Thoracic aorta (tissue), 2 donors: ENCODE results near the gene CLRN1. TPM values are rescaled to one million over a fixed set of nuclear protein-coding genes. Genes with fewer than 3 reads are reported as not detected.

Source experiments
- ATAC-seq: fragments of 150-250 bp; one replicate; pipeline ENCODE4 v1.8.0; 2017; ENCODE audit warnings: low read depth; ENCODE audit not compliant: insufficient number of reproducible peaks, low FRiP score
- DNase-seq: peaks from one replicate; pipeline ENCODE4 v3.0.0-alpha.2; 2020; ENCODE audit warnings: low spot score
- H3K27ac ChIP-seq, 2 donors: fragments of 200-600 bp; sonication (generic); 1 replicate in 1 of 2; 2 replicates in 1 of 2; pipeline ENCODE4 v1.5.1; 2016; ENCODE audit warnings: mild to moderate bottlenecking in 2 of 2, moderate library complexity in 2 of 2
- H3K27me3 ChIP-seq: fragments of 200-600 bp; sonication (generic); replicated peaks from 2 replicates; pipeline ENCODE4 v1.6.0; 2016; ENCODE audit warnings: mild to moderate bottlenecking; ENCODE audit not compliant: insufficient read depth
- H3K36me3 ChIP-seq: fragments of 200-600 bp; sonication (generic); one replicate; pipeline ENCODE4 v1.5.1; 2016
- H3K4me1 ChIP-seq, 2 donors: fragments of 200-600 bp; sonication (generic); 1 replicate in 1 of 2; 2 replicates in 1 of 2; pipeline versions ENCODE4 v1.5.1 to v1.6.0; 2016; ENCODE audit warnings: low read depth in 2 of 2, mild to moderate bottlenecking in 1 of 2; ENCODE audit not compliant: control insufficient read depth in 1 of 2
- H3K4me3 ChIP-seq: fragments of 200-600 bp; sonication (generic); 2 replicates; pipeline ENCODE4 v1.5.1; 2016; ENCODE audit warnings: mild to moderate bottlenecking
- H3K9me3 ChIP-seq: fragments of 200-600 bp; sonication (generic); 2 replicates; pipeline ENCODE4 v1.5.1; 2016
- total RNA-seq, 2 donors: library from RNA; depleted of rRNA; stranded (reverse); fragments of >200 nt; gene quantifications; one replicate each; pipeline versions ENCODE4 v1.1.0 to v1.2.3, GENCODE V29; 2016
- TF ChIP-seq, protein P1 (sequence below): fragments of 200-600 bp; sonication (generic); IDR thresholded peaks from one replicate; pipeline ENCODE4 v1.5.1; 2019; ENCODE audit warnings: antibody characterized with exemption

The CLRN1 gene, protein sequence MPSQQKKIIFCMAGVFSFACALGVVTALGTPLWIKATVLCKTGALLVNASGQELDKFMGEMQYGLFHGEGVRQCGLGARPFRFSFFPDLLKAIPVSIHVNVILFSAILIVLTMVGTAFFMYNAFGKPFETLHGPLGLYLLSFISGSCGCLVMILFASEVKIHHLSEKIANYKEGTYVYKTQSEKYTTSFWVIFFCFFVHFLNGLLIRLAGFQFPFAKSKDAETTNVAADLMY
- total RNA-seq, result not detected

DNA sequence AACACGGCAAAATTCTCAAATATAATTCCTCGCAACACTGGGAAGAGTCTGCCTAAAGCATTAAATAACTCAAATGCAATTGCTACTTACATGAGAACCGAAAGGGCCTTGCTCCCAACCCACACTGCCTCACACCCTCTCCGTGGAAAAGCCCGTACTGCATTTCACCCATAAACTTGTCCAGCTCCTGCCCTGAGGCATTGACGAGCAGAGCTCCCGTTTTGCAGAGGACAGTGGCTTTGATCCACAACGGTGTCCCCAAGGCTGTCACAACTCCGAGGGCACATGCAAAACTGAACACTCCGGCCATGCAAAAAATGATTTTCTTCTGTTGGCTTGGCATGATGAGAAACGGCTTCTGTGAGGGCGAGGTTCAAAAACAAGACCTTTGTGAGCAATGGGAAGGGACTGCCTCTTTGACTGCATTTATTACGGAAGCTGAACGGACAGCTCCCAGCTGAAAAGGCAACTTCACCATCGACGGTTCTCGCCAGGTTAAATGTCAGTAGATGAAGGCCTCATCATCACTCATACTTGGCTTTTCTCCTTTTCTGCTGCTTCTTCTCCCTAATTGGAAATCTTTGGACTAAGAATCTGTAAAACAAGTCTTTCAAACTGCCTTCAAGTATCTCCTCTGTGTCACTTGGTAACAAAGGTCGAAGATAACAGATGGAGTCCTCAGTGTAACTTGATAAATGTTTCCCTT lies at the start of gene CLRN1:
TSS of gene CLRN1 (minus strand) at position 362 of the 706 bp plus-strand sequence. CDS start at position 343, 19 bp downstream.
- DNase-seq, result no peak
- TF ChIP-seq, protein P1, sequence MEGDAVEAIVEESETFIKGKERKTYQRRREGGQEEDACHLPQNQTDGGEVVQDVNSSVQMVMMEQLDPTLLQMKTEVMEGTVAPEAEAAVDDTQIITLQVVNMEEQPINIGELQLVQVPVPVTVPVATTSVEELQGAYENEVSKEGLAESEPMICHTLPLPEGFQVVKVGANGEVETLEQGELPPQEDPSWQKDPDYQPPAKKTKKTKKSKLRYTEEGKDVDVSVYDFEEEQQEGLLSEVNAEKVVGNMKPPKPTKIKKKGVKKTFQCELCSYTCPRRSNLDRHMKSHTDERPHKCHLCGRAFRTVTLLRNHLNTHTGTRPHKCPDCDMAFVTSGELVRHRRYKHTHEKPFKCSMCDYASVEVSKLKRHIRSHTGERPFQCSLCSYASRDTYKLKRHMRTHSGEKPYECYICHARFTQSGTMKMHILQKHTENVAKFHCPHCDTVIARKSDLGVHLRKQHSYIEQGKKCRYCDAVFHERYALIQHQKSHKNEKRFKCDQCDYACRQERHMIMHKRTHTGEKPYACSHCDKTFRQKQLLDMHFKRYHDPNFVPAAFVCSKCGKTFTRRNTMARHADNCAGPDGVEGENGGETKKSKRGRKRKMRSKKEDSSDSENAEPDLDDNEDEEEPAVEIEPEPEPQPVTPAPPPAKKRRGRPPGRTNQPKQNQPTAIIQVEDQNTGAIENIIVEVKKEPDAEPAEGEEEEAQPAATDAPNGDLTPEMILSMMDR, result no peak
- Histone ChIP-seq H3K4me1 (no peaks in the 10 kb centered on the region), H3K36me3 (no peaks in the 10 kb centered on the region), H3K9me3 (no peaks in the 10 kb centered on the region), H3K27me3 (no peaks in the 10 kb centered on the region), H3K27ac (no peak within 1 kb of the TSS), H3K4me3 (no peak within 1 kb of the TSS)
- no peak for ATAC-seq

DNA sequence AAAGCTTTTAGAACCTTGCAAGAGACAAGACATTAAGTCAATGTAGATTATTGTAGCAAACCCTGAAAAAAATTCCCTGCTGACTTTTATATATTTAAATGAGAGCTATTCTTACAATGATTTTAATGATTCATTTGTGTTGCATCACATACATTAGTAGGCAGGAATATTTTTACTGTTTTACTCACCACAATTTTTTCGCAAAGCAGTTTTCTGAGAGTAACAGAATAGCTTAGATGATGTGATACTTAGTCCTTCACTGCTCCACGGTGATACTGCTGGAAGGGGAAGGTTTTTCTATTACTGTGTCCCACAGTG lies 43.9 kb upstream of the CLRN1 start:
- no peak for ATAC-seq
- DNase-seq, result no peak
- H3K27ac ChIP-seq, result no peak overlapping the region
- H3K36me3 ChIP-seq, result no peaks in the 10 kb centered on the region
- no peaks in the 10 kb centered on the region for H3K9me3 ChIP-seq
- H3K27me3 ChIP-seq, result no peaks in the 10 kb centered on the region
- TF ChIP-seq, protein P1, result no peak
- H3K4me1 ChIP-seq, result no peaks in the 10 kb centered on the region
- no peak overlapping the region for H3K4me3 ChIP-seq

DNA sequence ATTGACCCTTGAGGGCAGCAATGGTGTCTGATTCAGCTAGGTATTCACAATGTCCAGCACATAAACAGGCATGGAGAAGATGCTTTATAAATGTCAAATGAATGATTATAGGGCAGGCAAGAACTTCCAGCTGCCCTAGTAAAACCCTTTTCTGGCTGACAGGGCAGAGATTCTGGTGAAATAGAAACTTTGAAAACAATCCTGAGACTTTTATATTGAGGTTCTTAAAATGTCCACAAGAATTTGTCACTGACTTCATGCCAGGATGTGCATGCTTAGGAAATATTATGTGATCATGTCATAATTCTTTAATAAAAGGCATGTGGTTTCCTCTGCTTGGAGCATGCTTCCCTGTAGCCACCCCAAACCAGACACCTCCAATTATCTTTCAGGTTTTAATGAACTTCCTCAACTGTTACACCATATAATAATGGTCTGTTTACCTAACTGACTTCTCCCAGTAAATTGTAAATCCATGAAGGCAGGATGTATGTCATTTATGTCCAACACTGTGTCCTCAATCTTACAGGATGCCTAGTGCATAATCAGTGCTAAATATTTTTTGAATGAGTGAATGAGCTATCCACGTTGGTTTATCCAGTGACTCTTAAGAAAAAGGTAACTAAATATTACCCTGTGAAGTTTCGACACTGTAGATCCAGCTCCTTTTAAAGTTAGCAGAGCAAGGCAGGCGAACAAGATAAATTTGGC lies 43.4 kb upstream of the CLRN1 start:
- Histone ChIP-seq H3K36me3 (no peaks in the 10 kb centered on the region), H3K4me1 (no peaks in the 10 kb centered on the region), H3K27ac (no peak overlapping the region), H3K4me3 (no peak overlapping the region), H3K27me3 (no peaks in the 10 kb centered on the region), H3K9me3 (no peaks in the 10 kb centered on the region)
- ATAC-seq (no peak), DNase-seq (no peak)
- TF ChIP-seq, protein P1, result no peak

DNA sequence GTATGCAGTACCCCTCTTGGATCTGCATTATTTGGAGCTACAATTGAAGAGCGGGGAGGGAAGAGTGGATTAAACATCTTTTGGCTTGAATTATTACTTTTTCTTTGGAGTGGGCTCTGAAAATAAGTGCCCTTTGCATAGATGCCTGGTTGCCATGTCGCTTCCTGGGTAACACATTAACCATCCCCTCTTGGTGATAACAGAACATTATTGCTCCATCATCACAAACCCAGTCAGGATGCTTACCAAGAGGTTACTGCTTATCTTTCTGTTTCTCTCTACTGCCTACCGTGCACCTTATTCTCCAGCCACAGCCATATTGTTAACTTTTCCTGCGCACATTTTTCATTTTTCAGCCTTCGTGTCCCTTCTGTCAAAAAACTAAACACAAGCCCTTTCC lies 42.7 kb upstream of the CLRN1 start:
- Histone ChIP-seq H3K27ac (no peak overlapping the region), H3K4me1 (no peaks in the 10 kb centered on the region), H3K4me3 (no peak overlapping the region), H3K36me3 (no peaks in the 10 kb centered on the region), H3K27me3 (no peaks in the 10 kb centered on the region), H3K9me3 (no peaks in the 10 kb centered on the region)
- TF ChIP-seq, protein P1, result no peak
- ATAC-seq (no peak), DNase-seq (no peak)

DNA sequence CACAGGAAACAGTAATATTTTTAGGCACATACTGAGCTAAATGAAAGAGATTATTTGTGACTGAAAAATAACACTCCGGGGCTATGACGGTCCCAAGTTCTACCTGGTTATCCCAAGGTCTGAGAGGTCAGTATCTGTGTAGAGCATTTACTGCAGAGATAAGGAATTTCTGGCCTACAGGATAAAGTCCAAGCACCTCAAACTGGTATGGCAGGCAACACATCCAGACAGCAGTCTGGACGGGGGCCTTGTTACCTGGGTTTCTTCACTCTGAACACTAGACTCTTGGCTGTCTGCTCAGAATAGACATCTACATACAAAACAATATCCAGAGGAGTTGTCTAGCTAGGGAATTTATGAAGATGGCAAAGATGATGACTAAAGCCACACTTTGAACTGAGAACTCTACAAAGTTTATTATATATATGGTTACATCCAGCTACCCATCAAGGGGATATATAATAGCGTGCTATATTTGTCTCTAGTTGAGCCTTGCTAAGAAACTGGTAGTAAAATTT lies 42.0 kb upstream of the CLRN1 start:
- Histone ChIP-seq H3K36me3 (no peaks in the 10 kb centered on the region), H3K27me3 (no peaks in the 10 kb centered on the region), H3K4me3 (no peak overlapping the region), H3K4me1 (no peaks in the 10 kb centered on the region), H3K9me3 (no peaks in the 10 kb centered on the region), H3K27ac (no peak overlapping the region)
- TF ChIP-seq, protein P1, result no peak
- no peak for DNase-seq
- no peak for ATAC-seq
